ENCODE data around the gene CCL1. TPM values are rescaled to one million over a fixed set of nuclear protein-coding genes. Genes with fewer than 3 reads are reported as not detected.

The CCL1 gene
- total RNA-seq, 4 donors from 2014 or later, result not detected

GRCh38 chr17:34399725-34400124, 36.7 kb upstream of the CCL1 start:
- 46 to 50% methylated on average over 1 of the region's 1 CpG for WGBS, 2 donors (ENCODE audit: low coverage in 1 of 2)
- Histone ChIP-seq H3K27ac (no peak overlapping the region), H3K27me3 (peaks cover 14% of the 10 kb centered on the region), H3K36me3 (no peaks in the 10 kb centered on the region), H3K4me3 (no peak overlapping the region), H3K9me3 (no peaks in the 10 kb centered on the region), H3K4me1 (no peaks in the 10 kb centered on the region)
- TF ChIP-seq CTCF (IDR thresholded peaks at IDR 0.05) (no peak), EP300 (IDR thresholded peaks at IDR 0.05) (no peak), POLR2AphosphoS5 (IDR thresholded peaks at IDR 0.05) (no peak), POLR2A (IDR thresholded peaks at IDR 0.05) (no peak)
- ATAC-seq, result no peak

- no peaks in the 10 kb centered on the region for H3K36me3 ChIP-seq
- no peaks in the 10 kb centered on the region for H3K4me1 ChIP-seq
- H3K4me3 ChIP-seq, result no peak overlapping the region
- no peaks in the 10 kb centered on the region for H3K9me3 ChIP-seq
- TF ChIP-seq CTCF (IDR thresholded peaks at IDR 0.05), result no peak
- ATAC-seq, result no peak
- no peak overlapping the region for H3K27ac ChIP-seq
- 43% methylated on average over 2 of the region's 2 CpGs; no CpG with 5 or more reads in 1 of the 2 donors for WGBS, 2 donors (ENCODE audit: low coverage in 1 of 2)
- peaks cover 14% of the 10 kb centered on the region for H3K27me3 ChIP-seq
Measured at GRCh38 chr17:34398990-34399389, 36.0 kb upstream of the CCL1 start.

DNA sequence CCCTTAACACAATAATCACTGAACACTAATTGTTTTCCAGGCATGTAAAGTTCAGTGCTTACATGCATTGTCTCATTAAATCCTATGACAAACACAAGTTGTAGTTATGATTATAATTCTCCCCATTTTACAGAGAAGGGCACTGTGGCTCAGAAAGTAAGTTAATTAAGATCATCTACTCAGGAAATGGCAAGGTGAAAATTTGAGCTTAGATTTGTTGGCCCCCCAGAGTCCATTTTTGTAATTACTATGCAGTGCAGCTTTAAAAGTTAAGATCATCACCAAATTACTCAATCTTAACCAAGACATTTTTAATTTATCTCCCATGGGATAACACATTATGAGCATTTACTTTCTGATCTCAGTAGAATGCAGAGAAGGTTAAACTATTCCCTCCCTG, 34.2 kb upstream of the CCL1 start:
- TF ChIP-seq POLR2AphosphoS5 (IDR thresholded peaks at IDR 0.05) (no peak), CTCF (IDR thresholded peaks at IDR 0.05) (no peak), POLR2A (IDR thresholded peaks at IDR 0.05) (no peak), EP300 (IDR thresholded peaks at IDR 0.05) (no peak)
- Histone ChIP-seq H3K27ac (no peak overlapping the region), H3K4me3 (no peak overlapping the region), H3K36me3 (no peaks in the 10 kb centered on the region), H3K27me3 (peaks cover 12% of the 10 kb centered on the region), H3K9me3 (no peaks in the 10 kb centered on the region), H3K4me1 (no peaks in the 10 kb centered on the region)
- no peak for ATAC-seq

DNA sequence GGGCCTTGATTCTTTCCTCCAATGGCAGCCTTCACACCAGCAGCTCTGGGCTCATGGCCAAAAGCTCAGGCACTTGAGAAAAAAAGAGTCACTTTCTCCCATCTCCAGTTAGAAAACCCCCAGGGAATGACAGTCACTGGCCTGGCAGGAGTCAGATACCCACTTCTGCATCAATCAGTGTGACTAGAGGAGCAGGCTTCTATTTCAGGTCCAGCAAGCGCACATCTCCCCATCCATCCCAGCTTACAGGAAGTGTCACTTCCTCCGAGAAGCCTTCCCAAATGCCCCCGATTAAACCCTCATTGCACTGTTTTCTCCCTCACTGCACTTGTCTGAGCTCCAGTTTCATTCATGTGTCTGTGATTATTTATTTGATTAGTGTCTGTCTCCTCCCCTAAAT, 30.4 kb upstream of the CCL1 start:
- ATAC-seq, result no peak
- Histone ChIP-seq H3K9me3 (no peaks in the 10 kb centered on the region), H3K27ac (no peak overlapping the region), H3K36me3 (no peaks in the 10 kb centered on the region), H3K4me1 (no peaks in the 10 kb centered on the region), H3K27me3 (peaks cover 5% of the 10 kb centered on the region), H3K4me3 (no peak overlapping the region)
- TF ChIP-seq POLR2AphosphoS5 (IDR thresholded peaks at IDR 0.05) (no peak), EP300 (IDR thresholded peaks at IDR 0.05) (no peak)
- WGBS, 2 donors (ENCODE audit: low coverage in 1 of 2), result 62 to 85% methylated on average over 3 of the region's 3 CpGs

DNA sequence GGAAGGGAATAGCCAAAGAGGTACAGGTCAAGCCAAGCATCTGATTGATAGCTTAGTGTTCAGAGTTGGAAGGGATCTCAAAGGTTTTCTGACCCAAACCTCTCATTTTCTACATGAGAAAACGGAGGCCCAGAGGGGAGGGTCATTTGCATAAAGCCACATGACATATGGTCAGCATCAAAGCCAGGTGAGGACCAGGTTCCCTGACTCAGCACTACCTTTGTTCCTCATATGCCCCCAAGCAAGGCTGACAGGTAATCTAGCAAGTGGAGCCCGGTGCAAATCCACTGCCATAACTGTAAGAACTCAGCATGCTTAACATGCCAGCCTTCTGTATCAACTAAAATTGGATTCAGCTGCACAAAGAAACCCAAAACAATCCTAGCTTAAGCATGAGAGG, 28.2 kb upstream of the CCL1 start:
- no peak overlapping the region for H3K4me3 ChIP-seq
- H3K4me1 ChIP-seq, result no peaks in the 10 kb centered on the region
- H3K27me3 ChIP-seq, result peaks cover 9% of the 10 kb centered on the region
- H3K27ac ChIP-seq, result no peak overlapping the region
- TF ChIP-seq EP300 (IDR thresholded peaks at IDR 0.05) (no peak), CTCF (IDR thresholded peaks at IDR 0.05) (no peak), POLR2A (IDR thresholded peaks at IDR 0.05) (no peak), POLR2AphosphoS5 (IDR thresholded peaks at IDR 0.05) (no peak)
- ATAC-seq, result no peak
- WGBS, 2 donors (ENCODE audit: low coverage in 1 of 2), result 63% methylated on average over 1 of the region's 2 CpGs; no CpG with 5 or more reads in 1 of the 2 donors
- no peaks in the 10 kb centered on the region for H3K9me3 ChIP-seq
- no peaks in the 10 kb centered on the region for H3K36me3 ChIP-seq

- Histone ChIP-seq H3K27me3 (peaks cover 15% of the 10 kb centered on the region), H3K27ac (no peak overlapping the region), H3K4me3 (no peak overlapping the region), H3K4me1 (no peaks in the 10 kb centered on the region), H3K36me3 (no peaks in the 10 kb centered on the region), H3K9me3 (no peaks in the 10 kb centered on the region)
- 71 to 73% methylated on average over 2 to 4 of the region's 4 CpGs for WGBS, 2 donors (ENCODE audit: low coverage in 1 of 2)
- TF ChIP-seq POLR2A (IDR thresholded peaks at IDR 0.05), result no peak
- no peak for TF ChIP-seq CTCF (IDR thresholded peaks at IDR 0.05)
- no peak for TF ChIP-seq POLR2AphosphoS5 (IDR thresholded peaks at IDR 0.05)
- TF ChIP-seq EP300 (IDR thresholded peaks at IDR 0.05), result no peak
- ATAC-seq, result no peak
Measured at GRCh38 chr17:34390649-34391048, 27.6 kb upstream of the CCL1 start.
